HepG2 (cell line): ENCODE results near the gene FBXO2. TPM values are rescaled to one million over a fixed set of nuclear protein-coding genes. Genes with fewer than 3 reads are reported as not detected.

Source experiments
- ATAC-seq: fragments of 200-7000 bp; cut with Tn5 transposase; 3 replicates; pipeline ENCODE4 v1.9.1; 2020; ENCODE audit warnings: mild to moderate bottlenecking, moderate library complexity
- BruUV-seq: library from RNA; stranded (reverse); fragments of 400-500 nt; replicated peaks from 2 replicates; lab custom pipeline; 2021; lab: Mats Ljungman, UMichigan
- CTCF ChIA-PET: fragments of 300-600 bp; formaldehyde crosslinking; extraction: SDS; loops from one replicate; lab custom pipeline; 2021; ENCODE audit warnings: low total read pairs, inconsistent platforms, low intra/inter-chr PET ratio; lab: Yijun Ruan, JAX
- POLR2A ChIA-PET: fragments of 350-600 bp; sonication (Branson Sonifier 250); formaldehyde crosslinking; loops from one replicate; lab custom pipeline; 2020; ENCODE audit warnings: antibody characterized with exemption, inconsistent platforms; lab: Yijun Ruan, JAX
- DNase-seq: peaks from one replicate; pipeline ENCODE4 v3.0.0-alpha.2; 2015; ENCODE audit warnings: low spot score
- FAIRE-seq: peaks from 3 replicates; lab custom pipeline; 2011; peaks lifted over from hg19 to GRCh38; lab: Jason Lieb, UNC
- H2AFZ ChIP-seq: one replicate; pipeline ENCODE4 v1.6.1; 2011; ENCODE audit warnings: low read length, inconsistent platforms
- H3K27ac ChIP-seq: fragments of 300-600 bp; 3 replicates; pipeline ENCODE4 v1.8.0; 2011; ENCODE audit warnings: mixed run types, mild to moderate bottlenecking, mixed read lengths, low read length, inconsistent platforms; ENCODE audit not compliant: insufficient read depth; ENCODE audit errors: extremely low read length
- H3K27me3 ChIP-seq, 2 experiments: fragments of 200-600 bp in 1 of 2; 2 replicates in 1 of 2; 3 replicates in 1 of 2; pipeline versions ENCODE4 v1.6.0 to v1.8.0; 2011; ENCODE audit warnings: low read length in 2 of 2, mild to moderate bottlenecking in 2 of 2, moderate library complexity in 2 of 2, inconsistent platforms in 1 of 2; ENCODE audit not compliant: insufficient read depth in 2 of 2, control insufficient read depth in 1 of 2
- H3K36me3 ChIP-seq, 2 experiments: fragments of 200-600 bp in 1 of 2; replicated peaks in 1 of 2; 2 replicates in 1 of 2; 3 replicates in 1 of 2; pipeline versions ENCODE4 v1.5.1 to v1.8.0; 2011; ENCODE audit warnings: low read length in 2 of 2, inconsistent platforms in 1 of 2; ENCODE audit not compliant: insufficient read depth in 2 of 2, control insufficient read depth in 1 of 2
- H3K4me1 ChIP-seq: 2 replicates; pipeline ENCODE4 v1.5.1; 2012; ENCODE audit warnings: low read length, inconsistent platforms; ENCODE audit not compliant: insufficient read depth
- H3K4me2 ChIP-seq: 2 replicates; pipeline ENCODE4 v1.6.0; 2011; ENCODE audit warnings: low read depth, low read length, inconsistent platforms
- H3K4me3 ChIP-seq, 3 experiments: fragments of 200-600 bp in 1 of 3; sonication (generic), shearing (Covaris generic) in 1 of 3; replicated peaks in 1 of 3; 2 replicates each; pipeline ENCODE4 v1.5.1; 2011 to 2016; ENCODE audit warnings: low read length in 3 of 3, inconsistent platforms in 2 of 3, low read depth in 2 of 3, mild to moderate bottlenecking in 2 of 3, control low read depth in 1 of 3, mixed read lengths in 1 of 3; ENCODE audit not compliant: insufficient read depth in 1 of 3
- H3K79me2 ChIP-seq: one replicate; pipeline ENCODE4 v1.6.1; 2011; ENCODE audit warnings: low read length, inconsistent platforms; ENCODE audit not compliant: insufficient read depth
- H3K9ac ChIP-seq: 2 replicates; pipeline ENCODE4 v1.6.0; 2011; ENCODE audit warnings: mild to moderate bottlenecking, low read depth, low read length, inconsistent platforms; ENCODE audit not compliant: insufficient read depth
- H3K9me3 ChIP-seq: 2 replicates; pipeline ENCODE4 v1.5.1; 2012; ENCODE audit warnings: mild to moderate bottlenecking, low read length
- H4K20me1 ChIP-seq: 2 replicates; pipeline ENCODE4 v1.6.0; 2011; ENCODE audit warnings: inconsistent platforms, mild to moderate bottlenecking, low read length, moderate library complexity; ENCODE audit not compliant: insufficient read depth
- NCOR1 ChIP-seq: fragments of 200-600 bp; sonication (generic); IDR thresholded peaks from 2 replicates; pipeline ENCODE4 v1.7.0; 2017; ENCODE audit warnings: antibody characterized with exemption, low read length, borderline replicate concordance
- RFX5 ChIP-seq: IDR thresholded peaks from 2 replicates; pipeline ENCODE4 v1.6.1; 2011; ENCODE audit warnings: low read depth, low read length, improper control_type of control experiment
- TEF ChIP-seq: sonication (generic); formaldehyde crosslinking; IDR thresholded peaks from 2 replicates; pipeline ENCODE4 v1.5.0; 2020; ENCODE audit warnings: missing genetic modification reagents
- ZBTB7A ChIP-seq: sonication (generic); formaldehyde crosslinking; IDR thresholded peaks from 2 replicates; pipeline ENCODE4 v1.8.0; 2022; ENCODE audit warnings: mild to moderate bottlenecking, missing genetic modification reagents
- ZFAT ChIP-seq: sonication (generic); formaldehyde crosslinking; conservative IDR thresholded peaks from 2 replicates; pipeline ENCODE4 v1.8.1; 2023; ENCODE audit warnings: missing genetic modification reagents, inconsistent platforms
- ZNF629 ChIP-seq: sonication (generic); formaldehyde crosslinking; conservative IDR thresholded peaks from 2 replicates; pipeline ENCODE4 v1.5.0; 2020; ENCODE audit warnings: missing genetic modification reagents
- WGBS: methylation state at CpG from one replicate; pipeline ENCODE4 v1.1.6; 2017; ENCODE audit warnings: low lambda C conversion rate; 5-methylcytosine and 5-hydroxymethylcytosine counted together
- in situ Hi-C: cut with HindIII; loops from 2 replicates; pipeline ENCODE4 v1.10.0; 2017; ENCODE audit warnings: low pct_unique_long_range_greater_than_20kb; ENCODE audit not compliant: extremely low pct_ligation_motif_present
- intact Hi-C: fragments of 100-400 bp; cut with micrococcal nuclease; formaldehyde crosslinking; loops from one replicate; pipeline ENCODE4 v1.10.0; 2022; ENCODE audit not compliant: unreplicated experiment
- polyA plus RNA-seq, 8 experiments: library from polyadenylated mRNA; depleted of rRNA in 3 of 8; stranded (reverse) in 7 of 8; unstranded in 1 of 8; fragments of >200 nt; fragmentation: Illumina TruSeq in 4 of 8; extraction: Trizol in 4 of 8; gene quantifications; 2 replicates each; pipeline versions ENCODE4 v1.2.1 to v1.2.3, GENCODE V29; 2011 to 2016; ENCODE audit warnings: low read depth in 4 of 8, missing spikeins in 1 of 8, mixed read lengths in 1 of 8; ENCODE audit not compliant: insufficient read depth in 1 of 8
- total RNA-seq, 5 experiments: library from RNA; depleted of rRNA; stranded (reverse); fragments of >200 nt; fragmentation: Illumina TruSeq; extraction: Trizol; gene quantifications; 2 replicates each; pipeline ENCODE4 v1.2.3, GENCODE V29; 2016; ENCODE audit warnings: low read depth in 1 of 5

The FBXO2 gene
- total and polyA plus RNA-seq, 2 of the 13 experiments (the other 11 are each of a cell fraction or from before 2014, with no cell fraction given) = 79.3 to 112 TPM

GRCh38 chr1:11688506-11688905, 34.3 kb upstream of the FBXO2 start:
- H3K27ac ChIP-seq = no peak overlapping the region
- DNase-seq = no peak
- in situ Hi-C loops = no loop called here
- H3K4me3 ChIP-seq = no peak overlapping the region
- H3K4me2 ChIP-seq = no peak overlapping the region
- no peaks in the 10 kb centered on the region for H3K79me2 ChIP-seq
- H3K36me3 ChIP-seq = no peaks in the 10 kb centered on the region
- no TSS peak for BruUV-seq
- no peak for ATAC-seq
- peaks cover 10 to 67% of the 10 kb centered on the region in 2 experiments for H3K27me3 ChIP-seq
- no peak for TF ChIP-seq ZBTB7A (CRISPR knock-in tag)
- TF ChIP-seq NCOR1 = no peak
- no peak for TF ChIP-seq TEF (CRISPR knock-in tag)
- TF ChIP-seq ZFAT (CRISPR knock-in tag) = no peak
- FAIRE-seq = no peak
- H4K20me1 ChIP-seq = no peaks in the 10 kb centered on the region
- WGBS = 42% methylated on average over 4 of the region's 4 CpGs
- H3K9me3 ChIP-seq = no peaks in the 10 kb centered on the region
- POLR2A ChIA-PET = no interaction called here
- H2AFZ ChIP-seq = no peak overlapping the region
- no peak overlapping the region for H3K9ac ChIP-seq
- peaks cover 15% of the 10 kb centered on the region for H3K4me1 ChIP-seq
- intact Hi-C loops = no loop called here
- CTCF ChIA-PET = no interaction called here

GRCh38 chr1:11685210-11685752, 31.1 kb upstream of the FBXO2 start:
- no TSS peak for BruUV-seq
- peaks cover 6 to 59% of the 10 kb centered on the region in 2 experiments; a peak in 4 of 5 replicates for H3K27me3 ChIP-seq

More at GRCh38 chr1:11685210-11685752, 31.1 kb upstream of the FBXO2 start:
- Histone ChIP-seq H3K9ac (no peak overlapping the region), H3K4me3 (no peak overlapping the region), H3K79me2 (no peaks in the 10 kb centered on the region), H3K4me1 (peaks cover 20% of the 10 kb centered on the region), H3K27ac (no peak overlapping the region), H4K20me1 (no peaks in the 10 kb centered on the region), H3K36me3 (no peaks in the 10 kb centered on the region), H3K9me3 (no peaks in the 10 kb centered on the region), H3K4me2 (no peak overlapping the region), H2AFZ (no peak overlapping the region)
- ChIA-PET CTCF (no interaction called here), POLR2A (interaction anchor here (1.5 kb wide), 1 partner anchor 14 kb away, joined by 3 read pairs; no protein-coding TSS in a partner anchor)
- FAIRE-seq (no peak), ATAC-seq (no peak), DNase-seq (no peak)
- in situ Hi-C loops = no loop called here
- peak; percentile 85 for TF ChIP-seq ZNF629 (CRISPR knock-in tag)
- TF ChIP-seq RFX5 = no peak
- WGBS = 48% methylated on average over 7 of the region's 7 CpGs
- intact Hi-C loops = no loop called here
